Esophagus mucosa (tissue), 1 donor: Measurements from ENCODE around the gene SLC38A10. TPM values are rescaled to one million over a fixed set of nuclear protein-coding genes. Genes with fewer than 3 reads are reported as not detected.
A peak's percentile ranks its signal among the peaks of the same experiment; 100 is the strongest.
"Not testable (repeated sequence)": the region's sequence is repeated elsewhere in the genome, so short reads cannot be mapped to it uniquely, and the experiment has no call there.

ENCODE experiments used
- ATAC-seq: fragments of 200-7000 bp; cut with Tn5 transposase; one replicate; pipeline ENCODE4 v1.9.1; 2020
- total RNA-seq: library from RNA; stranded (reverse); gene quantifications from one replicate; pipeline ENCODE4 v1.2.4, GENCODE V29; 2023
- donor health status: DM: yes; HTN: yes; CAD: no.

The SLC38A10 gene
- total RNA-seq, 1 donor from 2014 or later = 24.6 TPM

- peak; percentile 3 for ATAC-seq
Measured at GRCh38 chr17:81228420-81228819, 66.7 kb downstream of the SLC38A10 start.

DNA sequence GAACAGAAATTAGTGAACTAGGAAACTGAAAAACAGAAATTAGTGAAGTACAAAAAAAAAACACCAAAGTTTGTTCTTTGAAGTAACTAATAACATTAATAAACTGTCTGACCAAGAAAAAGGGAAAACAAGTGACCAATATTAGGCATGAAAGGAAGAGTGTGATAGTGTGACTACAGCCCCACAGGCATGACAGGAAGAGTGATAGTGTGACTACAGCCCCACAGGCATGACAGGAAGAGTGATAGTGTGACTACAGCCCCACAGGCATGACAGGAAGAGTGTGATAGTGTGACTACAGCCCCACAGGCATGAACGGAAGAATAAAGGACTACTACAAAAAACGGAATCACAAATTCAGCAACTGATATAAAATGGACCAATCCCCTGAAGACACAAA, 67.5 kb downstream of the SLC38A10 start:
- not testable (repeated sequence) for ATAC-seq

DNA sequence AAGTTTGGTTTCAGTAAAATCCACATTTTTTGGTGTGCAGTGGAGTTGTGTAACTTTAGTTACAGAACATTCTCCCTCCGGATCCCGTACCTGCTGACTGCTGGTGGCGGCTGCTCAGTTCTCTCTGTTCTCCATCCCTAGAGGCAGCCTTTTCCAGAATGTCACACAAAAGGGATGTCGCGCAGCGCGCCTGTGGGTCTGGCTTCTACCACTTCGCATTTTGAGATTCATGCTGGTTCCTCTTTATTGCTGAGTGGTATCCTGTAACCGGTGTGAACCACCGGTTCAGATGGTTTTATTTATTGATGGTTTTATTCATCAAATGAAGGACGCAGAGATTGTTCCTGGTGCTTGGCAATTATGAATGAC, 71.4 kb downstream of the SLC38A10 start:
- no peak for ATAC-seq

- ATAC-seq = peak; percentile 97
Measured at GRCh38 chr17:81222906-81223761, 72.0 kb downstream of the SLC38A10 start, which contains the start of gene CEP131. Gene CEP131 (minus strand): TSS chr17:81222965. CDS start chr17:81220056, 2,909 bp downstream.

- ATAC-seq = peak; percentile 2
Measured at GRCh38 chr17:81222620-81222905, 72.5 kb downstream of the SLC38A10 start.

DNA sequence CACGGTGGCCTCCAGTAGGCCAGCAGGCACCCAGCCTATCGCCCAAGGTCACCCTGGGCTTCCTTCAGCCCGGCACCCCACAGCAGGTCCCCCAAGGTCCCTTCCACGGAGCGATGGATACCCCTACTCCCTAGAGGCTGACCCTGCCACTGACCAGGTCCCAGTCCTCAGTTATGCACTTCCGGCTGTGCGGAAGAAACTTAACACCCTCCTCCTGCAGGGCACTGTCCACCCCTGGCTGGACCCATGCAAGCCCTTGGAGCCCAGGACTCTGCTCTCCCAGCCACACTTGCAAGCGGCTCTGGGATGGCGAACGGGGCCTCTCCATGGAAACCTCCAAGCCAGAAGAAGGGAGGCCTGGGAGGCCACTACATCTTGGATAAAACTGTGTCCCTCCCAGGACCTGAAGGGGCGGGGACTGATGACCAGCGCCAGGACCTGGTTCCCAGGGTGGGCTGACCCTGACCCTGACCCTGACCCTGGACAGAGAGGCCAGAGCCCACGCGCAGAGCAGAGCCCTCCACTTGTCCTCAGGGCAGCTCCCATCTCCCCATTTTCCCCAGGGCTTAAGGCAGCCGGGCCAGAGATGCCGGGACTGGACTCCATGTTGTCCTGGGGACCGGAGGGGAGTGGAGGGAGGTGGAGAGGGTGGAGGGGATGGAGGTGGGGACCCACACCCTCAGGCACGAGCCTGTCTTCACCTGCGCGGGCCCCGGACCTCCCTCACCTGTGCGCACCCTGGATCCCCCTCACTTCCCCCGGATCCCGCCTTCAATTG, 73.1 kb downstream of the SLC38A10 start:
- peak; percentile 12 for ATAC-seq

- no peak for ATAC-seq
Measured at GRCh38 chr17:81221371-81221841, 73.7 kb downstream of the SLC38A10 start.

DNA sequence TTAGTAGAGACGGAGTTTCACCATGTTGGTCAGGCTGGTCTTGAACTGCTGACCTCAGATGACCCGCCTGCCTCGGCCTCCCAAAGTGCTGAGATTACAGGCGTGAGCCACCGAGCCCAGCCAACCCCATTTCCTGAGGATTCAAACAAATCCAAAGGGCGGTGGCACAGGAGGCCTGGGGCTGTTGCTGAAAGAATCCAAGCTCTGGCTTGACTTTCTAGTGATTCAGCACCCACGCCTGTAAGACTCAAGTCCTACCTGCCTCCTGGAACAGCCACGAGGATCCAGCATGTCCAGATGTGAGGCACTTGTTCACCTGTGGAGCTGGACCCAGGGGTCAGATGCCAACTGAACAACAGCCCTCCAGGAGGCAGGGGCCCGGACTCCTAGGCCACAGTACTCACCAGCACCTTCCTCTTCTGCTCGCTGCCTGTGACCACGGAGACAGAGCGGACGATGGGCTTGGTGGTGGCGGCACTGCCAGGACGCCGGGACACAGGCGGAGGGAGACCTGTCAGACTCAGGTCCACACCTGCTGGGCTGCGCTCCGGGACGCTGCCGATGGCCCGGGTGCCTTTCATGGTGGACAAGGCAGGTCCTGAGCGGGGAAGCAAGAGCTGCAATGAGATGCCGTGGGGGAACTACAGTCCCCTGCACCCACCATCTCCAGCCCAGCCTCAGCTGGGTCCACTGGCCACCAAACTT, 75.5 kb downstream of the SLC38A10 start:
- ATAC-seq = no peak

DNA sequence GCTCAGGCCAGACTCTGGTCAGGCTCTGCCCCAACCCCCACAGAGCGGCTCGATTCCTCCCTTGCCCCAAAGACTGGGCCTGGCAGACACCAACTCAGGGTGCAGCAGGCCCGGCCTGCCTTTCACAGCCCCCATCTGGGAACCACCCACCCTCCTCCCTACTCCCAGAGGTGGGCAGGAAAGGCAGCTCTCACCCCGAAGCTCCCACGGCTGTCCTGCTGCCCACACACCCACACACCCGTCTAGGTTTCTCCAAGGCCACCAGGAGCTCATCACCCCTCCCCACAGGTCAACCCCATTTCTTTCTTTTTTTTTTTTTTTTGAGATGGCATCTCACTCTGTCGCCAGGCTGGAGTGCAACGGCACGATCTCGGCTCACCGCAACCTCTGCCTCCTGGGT, 76.1 kb downstream of the SLC38A10 start:
- no peak for ATAC-seq

DNA sequence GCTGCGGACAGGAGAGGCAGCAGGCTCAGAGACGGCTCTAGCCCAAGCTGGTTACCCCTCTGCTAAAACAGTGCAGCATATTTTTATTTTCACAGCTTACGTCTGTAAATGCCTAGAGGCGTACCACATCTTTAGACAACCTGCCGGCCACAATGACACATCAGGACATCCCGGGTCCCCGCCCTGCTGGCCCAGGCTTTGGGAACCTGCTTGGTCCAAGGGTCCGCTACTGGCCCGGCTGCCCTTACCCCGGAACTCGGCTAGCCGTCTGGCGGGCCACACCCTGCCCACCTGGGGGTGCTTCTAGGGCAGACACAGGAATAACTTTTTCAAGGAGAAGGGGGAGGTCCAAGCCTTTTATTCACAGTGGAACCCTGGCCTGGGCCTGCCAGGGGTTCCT, 76.6 kb downstream of the SLC38A10 start:
- ATAC-seq = no peak

DNA sequence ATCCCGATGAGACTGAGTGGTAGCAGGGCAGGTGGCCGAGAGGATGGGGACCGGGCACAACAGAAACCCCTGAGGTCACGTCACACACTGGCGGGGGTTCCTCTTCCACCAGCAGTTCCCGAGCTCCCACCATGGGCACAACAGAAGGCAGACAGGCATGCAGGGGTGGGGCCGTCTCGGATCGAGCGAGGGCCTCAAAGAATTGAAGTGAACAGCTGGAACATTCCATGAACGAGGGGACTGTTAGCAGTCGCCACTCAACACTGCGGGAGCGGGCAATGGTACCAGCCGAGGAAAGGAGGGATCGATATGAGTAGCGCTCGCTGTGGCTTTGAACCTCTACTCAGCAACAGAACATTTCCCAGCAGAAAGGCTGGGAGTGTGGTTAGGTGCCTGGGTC, 77.6 kb downstream of the SLC38A10 start:
- no peak for ATAC-seq

- ATAC-seq = no peak
Measured at GRCh38 chr17:81213978-81214377, 81.1 kb downstream of the SLC38A10 start.

DNA sequence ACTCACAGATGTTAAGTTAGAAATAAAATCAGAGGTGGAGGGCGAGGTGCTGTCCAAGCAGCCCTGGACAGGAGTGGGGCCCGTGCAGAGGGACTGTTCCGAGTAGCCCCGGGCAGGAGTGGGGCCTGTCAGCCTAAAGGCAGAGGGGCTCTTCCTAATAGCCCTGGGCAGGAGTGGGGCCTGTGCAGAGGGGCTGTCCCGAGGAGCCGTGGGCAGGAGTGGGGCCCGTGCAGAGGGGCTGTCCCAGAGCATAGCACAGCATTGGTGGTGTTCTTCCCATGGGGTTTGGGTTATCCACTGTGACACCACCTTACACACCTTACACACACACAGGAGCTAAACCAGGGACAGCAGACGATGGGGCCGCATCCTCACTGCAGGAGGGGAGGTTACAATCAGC, 82.7 kb downstream of the SLC38A10 start:
- ATAC-seq = peak; percentile 9

- ATAC-seq = no peak
Measured at GRCh38 chr17:81210868-81211267, 84.2 kb downstream of the SLC38A10 start.

GRCh38 chr17:81210466-81210865, 84.6 kb downstream of the SLC38A10 start:
- no peak for ATAC-seq

DNA sequence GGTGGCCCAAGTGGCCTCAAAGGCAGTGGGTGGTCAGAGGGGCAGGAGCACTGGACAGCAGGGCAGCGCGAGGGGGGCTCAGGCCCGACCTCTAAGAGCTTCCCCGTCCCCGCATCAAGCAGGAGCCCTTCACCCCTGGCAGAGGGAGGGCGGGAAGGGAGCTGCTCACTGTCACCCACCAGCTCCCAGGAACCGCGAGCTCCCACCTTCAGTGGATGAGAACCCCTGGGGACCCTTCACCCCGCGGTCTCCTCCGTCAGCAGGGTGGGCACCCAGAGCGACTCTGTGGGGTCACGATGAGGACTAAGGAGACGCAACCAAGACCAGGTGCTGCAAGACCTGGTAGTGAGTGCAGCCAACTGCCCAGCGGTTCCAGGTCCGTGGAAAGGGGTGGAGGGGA, 86.0 kb downstream of the SLC38A10 start:
- no peak for ATAC-seq

DNA sequence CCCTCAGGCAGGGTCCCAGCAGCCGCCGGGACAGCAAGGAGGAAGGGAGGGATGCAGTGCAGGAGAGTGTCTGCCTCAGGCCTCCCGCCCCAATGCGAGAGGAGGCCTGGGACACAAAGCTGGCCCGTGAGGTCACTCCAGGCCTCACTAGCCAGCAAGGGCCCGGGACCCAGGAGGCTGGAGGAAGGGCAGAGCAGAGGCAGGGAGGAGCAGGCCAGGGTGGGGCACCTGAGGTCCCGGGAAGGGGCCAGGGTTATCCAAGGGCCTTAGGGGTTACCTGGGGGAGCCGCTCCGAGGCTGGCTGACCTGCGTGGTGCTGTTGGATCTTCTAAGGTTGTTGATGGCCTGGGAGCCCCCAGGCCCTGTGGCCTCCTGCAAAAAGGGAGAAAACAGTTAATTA, 86.5 kb downstream of the SLC38A10 start:
- ATAC-seq = no peak

- ATAC-seq = no peak
Measured at GRCh38 chr17:81207610-81208581, 87.2 kb downstream of the SLC38A10 start.

GRCh38 chr17:81206657-81207056, 88.5 kb downstream of the SLC38A10 start:
- ATAC-seq = peak; percentile 37

DNA sequence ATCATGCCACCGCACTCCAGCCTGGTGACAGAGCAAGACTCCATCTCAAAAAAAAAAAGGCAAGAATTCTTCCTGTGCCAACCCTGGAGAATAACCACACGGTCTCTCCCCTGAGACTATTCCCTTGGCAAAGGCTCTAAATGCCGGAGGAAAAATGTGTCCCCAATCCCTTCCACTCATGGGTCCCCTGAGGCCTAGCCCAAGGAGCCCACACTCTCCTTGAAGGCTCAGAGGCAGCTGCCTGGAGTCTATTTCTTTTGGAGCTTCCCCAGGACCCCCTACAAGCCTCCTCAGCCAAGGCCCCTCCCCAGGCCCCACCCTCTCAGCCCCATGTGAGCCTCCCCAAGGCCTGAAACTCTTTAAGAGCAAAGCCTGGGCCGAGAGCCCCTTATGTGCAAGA, 88.9 kb downstream of the SLC38A10 start:
- no peak for ATAC-seq

DNA sequence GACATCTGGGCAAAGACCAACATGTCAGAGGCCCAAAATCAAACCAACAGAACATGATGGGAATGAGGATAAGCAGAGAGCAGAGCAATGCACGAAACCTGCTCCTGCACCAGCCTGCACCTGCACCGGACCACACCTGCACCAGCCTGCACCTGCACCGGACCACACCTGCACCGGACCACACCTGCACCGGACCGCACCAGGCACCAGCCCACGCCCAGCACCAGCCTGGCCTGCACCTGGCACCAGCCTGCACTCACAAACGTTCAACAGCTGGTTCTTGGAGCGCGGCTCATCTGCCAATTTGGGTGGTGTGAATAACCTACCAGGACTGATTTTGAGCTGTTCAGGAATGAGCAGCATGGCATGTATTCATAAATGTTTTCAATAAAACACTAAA, 90.5 kb downstream of the SLC38A10 start:
- ATAC-seq = peak; percentile 24

GRCh38 chr17:81203136-81203535, 92.0 kb downstream of the SLC38A10 start:
- ATAC-seq = no peak
